ENCODE measurements around the gene TDG.

DNA sequence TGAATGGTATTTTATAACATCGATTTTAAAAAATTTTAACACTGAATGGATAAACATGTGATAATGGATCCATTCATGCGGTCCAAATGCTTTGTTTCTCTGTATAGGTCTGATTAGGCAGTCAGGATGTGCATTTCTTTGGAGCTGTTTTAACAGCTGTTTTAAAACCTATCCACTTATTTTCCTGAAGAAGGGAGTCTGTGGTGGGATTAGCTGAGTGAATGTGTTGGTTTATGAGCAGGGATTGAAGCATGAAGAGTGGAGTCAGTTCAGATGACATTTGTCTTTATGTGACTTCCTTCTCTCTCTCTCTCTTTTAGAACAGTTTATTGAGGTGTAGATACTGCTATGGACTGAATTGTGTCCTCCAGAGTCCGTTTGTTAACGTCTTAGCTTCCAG, 46.7 kb downstream of the TDG start:
- TF ChIP-seq, protein P1, sequence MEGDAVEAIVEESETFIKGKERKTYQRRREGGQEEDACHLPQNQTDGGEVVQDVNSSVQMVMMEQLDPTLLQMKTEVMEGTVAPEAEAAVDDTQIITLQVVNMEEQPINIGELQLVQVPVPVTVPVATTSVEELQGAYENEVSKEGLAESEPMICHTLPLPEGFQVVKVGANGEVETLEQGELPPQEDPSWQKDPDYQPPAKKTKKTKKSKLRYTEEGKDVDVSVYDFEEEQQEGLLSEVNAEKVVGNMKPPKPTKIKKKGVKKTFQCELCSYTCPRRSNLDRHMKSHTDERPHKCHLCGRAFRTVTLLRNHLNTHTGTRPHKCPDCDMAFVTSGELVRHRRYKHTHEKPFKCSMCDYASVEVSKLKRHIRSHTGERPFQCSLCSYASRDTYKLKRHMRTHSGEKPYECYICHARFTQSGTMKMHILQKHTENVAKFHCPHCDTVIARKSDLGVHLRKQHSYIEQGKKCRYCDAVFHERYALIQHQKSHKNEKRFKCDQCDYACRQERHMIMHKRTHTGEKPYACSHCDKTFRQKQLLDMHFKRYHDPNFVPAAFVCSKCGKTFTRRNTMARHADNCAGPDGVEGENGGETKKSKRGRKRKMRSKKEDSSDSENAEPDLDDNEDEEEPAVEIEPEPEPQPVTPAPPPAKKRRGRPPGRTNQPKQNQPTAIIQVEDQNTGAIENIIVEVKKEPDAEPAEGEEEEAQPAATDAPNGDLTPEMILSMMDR (IDR thresholded peaks at IDR 0.05), result no peak
- TF ChIP-seq POLR2AphosphoS5 (IDR thresholded peaks at IDR 0.05; ENCODE audit: low read depth, low read length) (no peak), SIN3A (IDR thresholded peaks at IDR 0.05; ENCODE audit: borderline replicate concordance, insufficient read depth, low read depth, low read length) (no peak)

Data from Panc1 (cell line).